GM18861 (cell line): ENCODE results near the gene ING5.
"Not testable (repeated sequence)": the region's sequence is repeated elsewhere in the genome, so short reads cannot be mapped to it uniquely, and the experiment has no call there.

Experiments used
- ATAC-seq: cut with Tn5 transposase; IDR thresholded peaks from one replicate; pipeline ENCODE4 v1.9.1; 2021; ENCODE audit not compliant: unreplicated experiment

Gene ING5

GRCh38 chr2:241755777-241756176 lies 53.9 kb downstream of the ING5 start:
- no peak for ATAC-seq

- no peak for ATAC-seq
Observed at GRCh38 chr2:241759067-241759807, 57.4 kb downstream of the ING5 start.

- ATAC-seq = not testable (repeated sequence)
Observed at GRCh38 chr2:241759893-241760292, 58.1 kb downstream of the ING5 start.

- ATAC-seq = no peak
Observed at GRCh38 chr2:241760301-241760771, 58.5 kb downstream of the ING5 start.

GRCh38 chr2:241762321-241762932 lies 60.6 kb downstream of the ING5 start:
- no peak for ATAC-seq

- no peak for ATAC-seq
Observed at GRCh38 chr2:241762933-241763369, 61.1 kb downstream of the ING5 start.

GRCh38 chr2:241763551-241764274 lies 61.9 kb downstream of the ING5 start:
- no peak for ATAC-seq

- no peak for ATAC-seq
Observed at GRCh38 chr2:241764275-241765241, 62.7 kb downstream of the ING5 start.

- no peak for ATAC-seq
Observed at GRCh38 chr2:241767464-241768250, 65.8 kb downstream of the ING5 start.

- ATAC-seq = no peak
Observed at GRCh38 chr2:241768251-241768711, 66.4 kb downstream of the ING5 start.

- ATAC-seq = no peak
Observed at GRCh38 chr2:241768850-241769249, 67.0 kb downstream of the ING5 start.

GRCh38 chr2:241769819-241770184 lies 68.0 kb downstream of the ING5 start:
- ATAC-seq = no peak

- no peak for ATAC-seq
Observed at GRCh38 chr2:241770185-241770935, 68.5 kb downstream of the ING5 start.

GRCh38 chr2:241770936-241771285 lies 69.1 kb downstream of the ING5 start:
- no peak for ATAC-seq

GRCh38 chr2:241771286-241772062 lies 69.6 kb downstream of the ING5 start:
- no peak for ATAC-seq

- no peak for ATAC-seq
Observed at GRCh38 chr2:241772063-241772499, 70.2 kb downstream of the ING5 start.

- ATAC-seq = no peak
Observed at GRCh38 chr2:241773511-241774418, 71.9 kb downstream of the ING5 start.
